Superior temporal gyrus (tissue), 1 donor: ENCODE measurements around the gene PIEZO1.

Experiments
- DNase-seq: peaks from one replicate; pipeline ENCODE4 v3.0.0-alpha.2; 2016; ENCODE audit errors: extremely low spot score

The PIEZO1 gene

GRCh38 chr16:88754109-88754911 is 30.7 kb downstream of the PIEZO1 start:
- DNase-seq, result no peak

- no peak for DNase-seq
These were observed 31.4 kb downstream of the PIEZO1 start for GRCh38 chr16:88753602-88754001.

DNA sequence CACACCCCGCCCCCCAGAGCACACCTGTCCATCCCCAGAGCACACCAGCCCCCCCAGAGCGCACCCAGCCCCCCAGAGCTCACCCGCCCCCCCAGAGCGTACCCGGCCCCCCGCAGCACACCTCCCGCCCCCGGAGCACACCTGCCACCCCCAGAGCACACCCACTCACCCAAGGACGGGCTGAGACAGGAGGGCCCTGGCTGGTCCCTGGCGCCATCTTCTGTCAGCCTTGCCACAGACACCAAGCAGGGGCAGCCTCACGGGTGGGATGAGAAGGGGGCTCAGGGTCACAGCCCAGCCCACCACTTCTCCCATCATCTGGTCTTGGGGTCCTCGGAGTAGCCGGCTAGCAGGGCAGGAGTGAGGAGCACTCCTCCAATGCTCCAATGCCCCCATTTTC is 31.8 kb downstream of the PIEZO1 start:
- DNase-seq, result no peak

- no peak for DNase-seq
These were observed 32.5 kb downstream of the PIEZO1 start for GRCh38 chr16:88752386-88753002.

- DNase-seq, result no peak
These were observed 34.2 kb downstream of the PIEZO1 start for GRCh38 chr16:88750854-88751253.

DNA sequence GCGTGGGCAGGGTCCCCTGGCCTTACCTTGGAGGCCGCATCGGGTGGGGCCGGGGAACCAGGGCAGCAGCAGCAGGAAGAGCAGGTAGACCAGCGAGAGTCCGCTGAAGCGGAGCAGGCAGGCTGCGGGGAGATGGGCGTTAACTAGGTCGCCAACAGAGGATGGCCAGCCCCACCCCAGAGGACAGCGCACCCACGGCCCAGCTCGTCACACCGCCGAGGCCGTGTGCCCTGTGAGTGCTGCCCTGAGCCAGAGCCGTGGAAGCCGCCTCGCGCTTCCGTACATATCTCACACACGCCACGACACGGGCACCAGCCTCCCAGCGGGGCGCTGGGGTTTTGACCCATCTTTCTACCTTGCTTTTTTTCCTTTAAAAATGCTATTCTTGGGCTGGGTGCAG is 35.7 kb downstream of the PIEZO1 start:
- DNase-seq, result no peak

- no peak for DNase-seq
These were observed 36.7 kb downstream of the PIEZO1 start for GRCh38 chr16:88748364-88748763.

GRCh38 chr16:88747588-88748301 is 37.3 kb downstream of the PIEZO1 start:
- DNase-seq, result no peak

- no peak for DNase-seq
These were observed 38.5 kb downstream of the PIEZO1 start for GRCh38 chr16:88746506-88746905.

- DNase-seq, result no peak
These were observed 40.2 kb downstream of the PIEZO1 start for GRCh38 chr16:88744577-88745521.

GRCh38 chr16:88743693-88744576 is 41.1 kb downstream of the PIEZO1 start:
- peak; percentile 76 for DNase-seq

DNA sequence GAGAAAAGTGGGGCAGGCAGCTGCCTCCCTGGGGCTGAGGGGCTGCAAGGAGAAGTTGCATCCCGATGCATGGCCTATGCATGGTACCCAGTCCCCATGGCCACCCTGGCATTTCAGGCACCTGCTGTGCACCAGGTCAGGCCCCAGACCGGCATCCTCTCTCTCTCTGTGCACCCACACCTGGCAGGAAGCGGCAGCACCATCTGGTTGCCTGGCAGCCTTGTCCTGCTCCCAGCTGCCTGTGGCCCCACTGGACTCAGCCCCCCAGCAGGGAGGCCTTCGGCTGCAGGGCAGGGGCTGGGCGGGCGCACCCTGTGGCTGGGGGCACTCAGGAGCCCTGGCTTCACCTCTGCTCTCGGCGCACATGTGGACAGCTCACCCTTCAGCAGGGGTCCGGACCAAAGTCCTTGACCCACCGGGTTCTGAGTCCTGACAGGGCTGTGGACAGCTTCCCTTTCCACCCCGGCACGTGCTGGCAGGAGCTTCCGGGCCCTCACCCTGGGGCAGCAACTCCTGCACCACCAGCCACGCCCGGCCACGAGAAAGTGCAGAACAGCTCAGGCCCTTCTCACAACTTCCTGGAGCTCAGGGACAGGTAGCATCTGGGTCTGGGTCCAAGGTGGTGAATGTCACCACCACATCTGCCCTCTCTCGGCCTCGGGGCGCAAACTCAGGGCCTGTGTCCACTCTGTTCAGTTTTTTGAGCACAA is 42.0 kb downstream of the PIEZO1 start:
- no peak for DNase-seq

GRCh38 chr16:88741368-88741767 is 43.7 kb downstream of the PIEZO1 start:
- no peak for DNase-seq

GRCh38 chr16:88740727-88741055 is 44.3 kb downstream of the PIEZO1 start:
- DNase-seq, result no peak

GRCh38 chr16:88739977-88740726 is 44.9 kb downstream of the PIEZO1 start:
- DNase-seq, result no peak

DNA sequence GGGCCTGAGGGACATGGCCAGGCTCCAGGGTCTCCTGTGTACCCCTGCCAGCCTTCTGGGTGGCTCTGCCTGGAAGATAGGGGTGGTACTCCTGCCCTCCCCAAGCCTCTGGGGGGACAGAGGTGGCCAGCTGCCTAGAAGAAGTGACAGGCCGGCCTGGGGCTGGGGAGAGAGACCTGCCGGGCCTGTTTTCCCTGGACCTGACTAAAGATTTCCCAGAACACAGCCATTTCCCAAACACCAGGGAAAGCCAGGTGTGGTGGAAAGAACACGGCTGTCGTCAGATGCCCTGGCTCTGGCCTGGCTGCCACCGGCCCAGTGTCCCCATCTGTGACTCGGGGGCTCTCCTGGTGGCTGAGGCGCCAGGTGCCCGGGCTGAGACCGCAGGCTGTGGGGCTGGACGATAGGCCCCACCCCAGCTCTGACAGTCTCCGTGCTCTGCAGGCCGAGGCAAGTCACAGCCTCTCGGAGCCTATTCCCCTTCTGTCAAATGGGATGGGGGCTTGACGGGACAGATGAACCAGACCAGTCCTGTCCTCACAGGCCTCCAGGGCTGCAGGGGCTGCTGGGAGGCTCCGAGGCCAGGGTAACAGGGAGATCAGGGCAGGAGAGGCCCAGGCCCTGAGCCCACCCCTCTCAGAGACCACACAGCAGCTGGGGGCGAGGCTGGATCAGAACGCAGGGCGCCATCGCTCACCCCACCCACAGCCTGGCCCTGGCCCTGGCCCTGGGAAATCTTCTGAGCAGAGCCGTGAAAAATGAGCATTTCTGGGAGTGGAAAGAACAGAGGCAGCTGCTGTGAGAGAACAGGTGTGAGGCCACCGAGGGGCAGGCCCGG is 45.7 kb downstream of the PIEZO1 start:
- DNase-seq, result no peak

GRCh38 chr16:88738151-88739084 is 46.6 kb downstream of the PIEZO1 start:
- no peak for DNase-seq
